Measurements from ENCODE around the gene CDADC1.
"Not testable (repeated sequence)": the region's sequence is repeated elsewhere in the genome, so short reads cannot be mapped to it uniquely, and the experiment has no call there.

The CDADC1 gene

DNA sequence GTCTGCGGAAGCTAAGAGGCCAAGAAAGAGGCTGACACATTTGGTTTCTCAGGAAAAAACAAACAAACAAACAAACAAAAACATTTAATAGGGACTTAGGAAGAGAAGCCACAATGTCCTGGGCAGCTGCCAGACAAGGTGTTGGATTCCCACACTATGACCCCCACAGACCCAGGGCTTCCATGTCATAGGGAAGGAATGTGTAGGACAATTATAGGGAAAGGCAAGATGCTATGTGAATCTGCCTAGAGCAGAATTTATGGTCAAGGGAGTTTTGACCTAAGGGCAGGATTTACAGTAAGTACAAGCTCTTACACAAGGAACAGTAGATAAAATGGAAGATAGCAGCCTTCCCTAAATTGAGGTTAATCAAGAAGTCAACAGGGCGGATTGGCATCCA, 9.1 kb upstream of the CDADC1 start:
- peak; percentile 64 for DNase-seq (ENCODE audit: low read depth)

DNA sequence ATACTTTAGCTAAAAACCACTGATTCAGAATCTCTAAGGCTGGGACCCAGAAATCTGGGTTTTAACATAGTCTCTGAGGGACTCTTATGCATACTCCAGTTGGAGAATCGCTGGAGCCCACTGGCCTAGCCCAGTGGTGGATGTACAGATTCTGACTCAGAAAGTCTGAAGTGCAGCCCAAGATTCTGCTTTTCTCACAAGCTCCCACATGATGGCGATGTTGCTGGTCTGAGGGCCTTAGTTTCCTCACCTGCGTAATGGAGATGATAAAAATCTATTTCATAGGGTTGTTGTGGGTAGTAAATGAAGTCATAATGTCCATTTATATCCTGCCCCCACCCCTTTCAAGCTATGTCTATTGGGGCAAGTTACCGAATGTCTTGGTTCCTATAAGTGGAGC, 7.7 kb upstream of the CDADC1 start:
- DNase-seq (ENCODE audit: low read depth) = peak; percentile 38

GRCh38 chr13:49241296-49241695, 6.4 kb upstream of the CDADC1 start:
- DNase-seq (ENCODE audit: low read depth) = no peak

DNA sequence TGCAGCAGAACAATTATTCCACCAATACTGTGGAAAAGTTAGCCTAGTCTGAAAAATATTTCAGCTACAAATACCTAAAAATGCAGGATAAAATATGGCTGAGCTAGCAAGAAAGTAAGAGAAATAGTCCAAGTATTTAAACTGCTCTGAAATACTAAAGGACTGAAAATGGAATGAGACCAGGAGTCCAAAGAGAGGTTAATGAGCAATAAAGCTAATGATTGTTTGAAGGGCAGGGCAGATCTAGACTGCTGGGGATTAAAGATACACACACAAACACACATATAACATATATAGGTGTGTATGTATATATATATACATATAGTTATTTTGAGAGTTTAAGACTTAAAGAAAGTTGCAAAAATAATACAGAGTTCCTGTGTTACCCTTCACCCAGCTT, 2.6 kb upstream of the CDADC1 start:
- DNase-seq (ENCODE audit: low read depth) = no peak

GRCh38 chr13:49246850-49247642, 679 bp upstream of the CDADC1 start:
- no peak for DNase-seq (ENCODE audit: low read depth)

GRCh38 chr13:49248622-49249002, 887 bp downstream of the CDADC1 start:
- no peak for DNase-seq (ENCODE audit: low read depth)

- DNase-seq (ENCODE audit: low read depth) = no peak
Measured at GRCh38 chr13:49251326-49251725, 3.6 kb downstream of the CDADC1 start.

- no peak for DNase-seq (ENCODE audit: low read depth)
Measured at GRCh38 chr13:49253310-49253709, 5.6 kb downstream of the CDADC1 start.

DNA sequence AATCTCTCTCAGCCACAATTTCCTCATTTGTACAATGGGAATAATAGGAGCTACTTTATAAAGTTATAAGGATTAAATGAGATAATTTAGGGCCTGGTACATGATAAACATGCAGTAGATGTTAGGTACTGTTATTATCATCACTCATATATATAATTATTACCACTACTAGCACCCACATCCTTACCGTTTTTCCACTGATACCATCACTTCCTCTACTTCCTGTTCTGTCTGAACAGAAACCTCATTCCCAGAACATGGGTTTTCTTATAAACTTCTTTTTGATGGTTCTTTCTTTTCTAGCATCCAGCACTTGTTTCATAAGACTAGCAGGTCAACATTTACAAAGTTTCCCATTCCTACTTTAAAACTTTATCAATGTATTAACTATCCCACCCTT, 6.3 kb downstream of the CDADC1 start:
- no peak for DNase-seq (ENCODE audit: low read depth)

GRCh38 chr13:49256841-49257240, 9.1 kb downstream of the CDADC1 start:
- DNase-seq (ENCODE audit: low read depth) = no peak

DNA sequence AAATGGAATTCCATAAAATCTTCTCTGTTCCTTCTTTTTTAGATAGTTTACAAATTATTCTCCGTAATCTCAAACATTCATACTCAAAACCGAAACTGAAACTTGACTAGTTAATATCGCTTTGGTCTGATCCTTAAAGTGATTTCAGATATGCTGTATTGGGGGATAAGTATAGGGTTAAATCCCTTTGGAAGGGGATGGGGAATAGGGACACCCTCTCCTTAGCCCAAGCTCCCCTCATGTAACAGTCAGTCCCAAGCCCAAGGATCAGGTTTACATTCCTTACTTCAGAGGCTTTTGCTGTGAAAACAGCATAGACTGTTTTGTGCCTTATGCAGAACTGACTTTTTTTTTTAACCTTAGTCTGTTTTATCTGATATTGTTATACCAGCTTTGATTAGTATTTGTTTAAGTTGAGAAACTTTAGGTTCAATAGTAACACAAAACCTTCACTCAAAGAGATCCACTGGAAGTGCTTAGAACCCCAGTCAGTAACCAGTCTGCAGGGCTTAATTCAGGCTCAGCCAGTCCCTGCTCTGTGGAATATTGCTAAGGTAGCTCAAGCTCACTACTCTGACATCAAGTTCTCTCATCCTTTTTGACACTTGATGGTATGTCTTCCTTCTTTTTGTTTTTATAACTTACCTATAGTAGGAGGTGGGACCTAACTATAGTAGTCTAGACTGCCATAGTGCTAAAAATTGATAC, 10.5 kb downstream of the CDADC1 start:
- DNase-seq (ENCODE audit: low read depth) = no peak

DNA sequence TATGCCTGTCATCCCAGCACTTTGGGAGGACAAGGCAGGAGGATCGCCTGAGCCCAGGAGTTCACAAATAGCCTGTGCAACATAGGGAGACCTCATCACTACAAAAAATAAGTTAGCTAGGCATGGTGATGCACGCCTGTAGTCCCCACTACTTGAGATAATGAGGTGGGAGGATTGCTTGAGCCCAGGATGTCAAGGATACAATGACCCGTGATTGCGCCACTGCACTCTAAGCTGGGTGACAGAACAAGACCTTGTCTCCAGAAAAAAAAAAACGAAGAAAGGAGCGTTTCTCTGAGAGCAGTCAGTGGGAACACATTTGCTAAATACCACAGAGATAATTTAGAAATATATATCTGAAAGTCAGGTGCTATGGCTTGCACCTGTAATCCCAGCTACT, 11.9 kb downstream of the CDADC1 start:
- no peak for DNase-seq (ENCODE audit: low read depth)

- no peak for DNase-seq (ENCODE audit: low read depth)
Measured at GRCh38 chr13:49262634-49263033, 14.9 kb downstream of the CDADC1 start.

DNA sequence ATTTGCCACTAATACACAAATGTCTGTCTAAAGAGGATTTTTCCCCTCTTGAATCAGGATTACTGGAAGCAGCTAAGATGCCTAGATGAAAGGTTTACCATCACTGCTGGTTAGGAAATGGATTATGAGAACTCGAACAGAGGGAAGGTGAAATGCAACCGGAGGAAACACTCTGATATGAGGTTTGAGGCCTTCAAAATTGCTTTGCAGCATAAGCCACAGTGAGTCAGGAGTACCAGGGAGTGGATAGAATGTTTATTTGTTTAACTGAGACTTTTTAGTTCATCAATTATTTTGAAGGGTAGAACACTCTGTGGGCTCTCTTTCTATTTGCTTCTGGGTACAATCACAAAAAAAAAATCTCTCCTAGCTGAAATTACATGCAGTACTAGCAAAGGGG, 18.1 kb downstream of the CDADC1 start:
- peak; percentile 47 for DNase-seq (ENCODE audit: low read depth)

- no peak for DNase-seq (ENCODE audit: low read depth)
Measured at GRCh38 chr13:49271264-49271663, 23.5 kb downstream of the CDADC1 start.

DNA sequence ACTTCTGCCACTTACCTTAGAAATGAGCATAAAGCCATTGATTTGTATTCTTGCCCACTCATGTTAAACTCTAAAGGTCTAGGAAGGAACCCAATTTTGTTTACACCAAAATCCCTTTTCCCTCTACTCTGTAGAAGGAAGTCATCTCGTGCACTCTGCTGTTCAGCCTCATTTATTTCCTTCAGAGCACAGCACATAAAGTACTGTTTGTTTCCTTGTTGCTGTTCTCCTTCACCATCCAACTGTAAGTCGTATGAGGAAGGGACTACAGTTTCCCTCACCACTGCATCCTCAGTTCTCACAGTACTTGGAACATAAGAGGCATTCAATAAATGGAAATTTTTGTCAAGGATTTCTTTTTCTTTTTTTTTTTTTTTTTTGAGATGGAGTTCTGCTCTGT, 24.6 kb downstream of the CDADC1 start:
- no peak for DNase-seq (ENCODE audit: low read depth)

GRCh38 chr13:49278211-49278610, 30.5 kb downstream of the CDADC1 start:
- DNase-seq (ENCODE audit: low read depth) = no peak

DNA sequence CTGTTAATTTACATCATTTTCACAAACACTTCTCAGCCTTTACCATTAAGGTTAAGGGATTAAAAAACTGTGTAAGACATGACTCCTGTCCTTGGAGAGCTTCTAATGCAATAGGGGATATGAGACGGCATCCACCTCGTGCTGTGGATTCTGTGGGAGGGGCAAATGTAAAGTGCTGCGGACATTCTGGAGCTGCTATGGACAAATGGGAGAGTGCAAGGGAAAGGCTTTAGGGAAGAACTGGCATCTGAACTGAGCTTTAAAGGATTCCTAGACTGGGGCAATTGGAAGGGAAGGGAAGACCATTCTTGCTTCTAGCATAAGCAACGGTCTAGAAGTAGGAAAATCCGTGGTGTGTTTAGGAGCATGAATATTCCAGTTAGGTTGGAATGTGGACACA, 31.4 kb downstream of the CDADC1 start:
- DNase-seq (ENCODE audit: low read depth) = no peak

- no peak for DNase-seq (ENCODE audit: low read depth)
Measured at GRCh38 chr13:49279885-49280284, 32.2 kb downstream of the CDADC1 start.

DNA sequence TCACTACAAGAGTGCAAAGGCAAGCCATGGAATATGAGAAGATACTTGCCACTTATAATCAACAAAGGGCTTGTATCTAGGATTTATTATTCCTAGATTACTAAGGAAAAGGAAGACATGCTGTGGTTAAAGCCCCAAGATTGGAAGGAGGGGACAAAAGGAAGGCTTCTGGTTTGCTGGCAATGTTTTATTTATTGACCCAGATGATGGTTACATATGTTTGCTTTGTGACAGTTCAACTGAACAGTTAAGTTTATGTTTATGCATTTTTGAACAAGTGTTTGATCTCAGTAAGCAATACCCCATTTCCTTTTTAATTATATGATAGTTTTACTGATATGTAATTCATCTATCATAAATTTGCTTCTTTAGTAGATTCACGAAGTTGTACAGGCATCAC, 40.3 kb downstream of the CDADC1 start:
- DNase-seq (ENCODE audit: low read depth) = no peak

DNA sequence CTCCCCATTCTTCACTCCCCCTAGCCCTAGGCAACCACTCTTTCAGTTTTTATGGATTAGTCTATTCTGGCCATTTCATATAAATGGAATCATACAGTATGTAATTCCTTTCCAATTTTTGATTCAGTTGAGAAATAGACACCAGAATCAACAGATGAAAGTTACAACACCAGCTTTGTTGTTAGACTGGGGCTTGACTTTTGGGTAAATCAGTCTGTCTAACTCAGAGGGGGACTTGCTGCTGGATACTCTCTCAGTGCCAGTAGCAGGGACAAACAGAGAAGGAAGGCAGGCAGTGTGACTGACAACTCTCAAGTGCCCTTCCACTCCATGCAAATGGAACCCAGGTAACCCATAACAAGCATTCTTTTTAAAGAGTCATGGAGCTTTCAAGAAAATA, 40.7 kb downstream of the CDADC1 start:
- DNase-seq (ENCODE audit: low read depth) = no peak

DNA sequence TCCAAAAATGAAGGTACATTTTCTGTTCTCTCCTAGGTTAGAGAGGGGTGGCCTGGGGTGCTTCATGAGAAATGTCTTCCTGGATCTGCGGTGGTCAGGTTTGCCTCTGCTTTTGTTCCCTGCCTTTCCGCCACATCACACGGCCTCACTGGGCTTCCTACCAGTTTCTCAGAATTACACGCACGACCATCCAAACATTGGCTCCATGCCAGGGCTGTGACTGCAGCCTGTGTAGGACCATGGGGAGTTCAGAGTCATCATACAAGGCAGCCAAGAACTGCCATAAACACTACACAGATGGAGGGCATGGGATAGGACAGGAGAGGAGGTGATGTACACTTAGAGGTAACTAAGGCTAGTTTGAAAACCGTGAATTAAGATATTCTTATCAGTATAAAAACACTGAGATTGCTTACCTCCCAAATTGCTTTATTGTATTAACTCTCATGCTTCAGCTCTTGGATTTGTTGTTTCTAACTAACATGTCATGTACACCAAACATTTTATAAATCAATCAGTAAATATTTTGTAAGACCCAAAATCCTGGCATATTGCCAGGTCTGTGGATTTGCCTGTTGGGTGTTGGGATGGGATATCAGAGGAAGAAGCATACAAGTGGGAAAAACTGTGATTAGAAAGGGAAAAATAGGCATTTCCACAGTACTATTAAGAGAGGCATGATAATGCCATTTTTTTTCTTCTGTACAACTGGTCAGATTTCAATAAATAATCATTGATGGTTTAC, 45.2 kb downstream of the CDADC1 start:
- peak; percentile 34 for DNase-seq (ENCODE audit: low read depth)

- DNase-seq (ENCODE audit: low read depth) = not testable (repeated sequence)
Measured at GRCh38 chr13:49294723-49295122, 47.0 kb downstream of the CDADC1 start.
